Upper lobe of left lung (tissue), 6 donors: ENCODE measurements around the gene DUS1L. TPM values are rescaled to one million over a fixed set of nuclear protein-coding genes. Genes with fewer than 3 reads are reported as not detected.
A peak's percentile ranks its signal among the peaks of the same experiment; 100 is the strongest.

Experiments used
- ATAC-seq, 2 donors: fragments of 200-7000 bp; cut with Tn5 transposase; one replicate each; pipeline ENCODE4 v1.9.1; 2022; ENCODE audit warnings: mild to moderate bottlenecking in 2 of 2, moderate library complexity in 2 of 2; ENCODE audit not compliant: low FRiP score in 2 of 2
- DNase-seq, 2 donors: peaks; one replicate each; pipeline ENCODE4 v3.0.0-alpha.2; 2019 to 2020
- H3K27ac ChIP-seq, 4 donors: fragments of 200-600 bp; sonication (generic); one replicate each; pipeline ENCODE4 v1.5.1; 2016 to 2019
- H3K27me3 ChIP-seq, 4 donors: fragments of 200-600 bp; sonication (generic); one replicate each; pipeline ENCODE4 v1.5.1; 2017 to 2019
- H3K36me3 ChIP-seq, 4 donors: fragments of 200-600 bp; sonication (generic); one replicate each; pipeline ENCODE4 v1.5.1; 2016 to 2019
- H3K4me1 ChIP-seq, 4 donors: fragments of 200-600 bp; sonication (generic); one replicate each; pipeline ENCODE4 v1.5.1; 2018 to 2019
- H3K4me3 ChIP-seq, 4 donors: fragments of 200-600 bp; sonication (generic); one replicate each; pipeline ENCODE4 v1.5.1; 2017 to 2019; ENCODE audit warnings: mild to moderate bottlenecking in 2 of 4, moderate library complexity in 1 of 4
- H3K9me3 ChIP-seq, 4 donors: fragments of 200-600 bp; sonication (generic); one replicate each; pipeline ENCODE4 v1.5.1; 2018 to 2019
- EP300 ChIP-seq, 4 donors: sonication (generic); formaldehyde crosslinking; IDR thresholded peaks; one replicate each; pipeline ENCODE4 v1.5.1; 2017; ENCODE audit warnings: antibody characterized with exemption in 4 of 4, control low read depth in 2 of 4
- POLR2A ChIP-seq, 4 donors: fragments of 450-650 bp; IDR thresholded peaks; one replicate each; pipeline ENCODE4 v1.5.1; 2016 to 2017; ENCODE audit warnings: antibody characterized with exemption in 4 of 4, mild to moderate bottlenecking in 2 of 4
- POLR2AphosphoS5 ChIP-seq, 2 donors: sonication (generic); formaldehyde crosslinking; IDR thresholded peaks; one replicate each; pipeline ENCODE4 v1.5.1; 2017; ENCODE audit warnings: antibody characterized with exemption in 2 of 2
- WGBS, 2 donors: methylation state at CpG; one replicate each; pipeline ENCODE4 v1.1.5; 2017 to 2018; 5-methylcytosine and 5-hydroxymethylcytosine counted together
- total RNA-seq, 6 donors: library from RNA; depleted of rRNA in 4 of 6; stranded (reverse); fragments of >200 nt in 4 of 6; gene quantifications; one replicate each; pipeline versions ENCODE4 v1.1.0 to v1.2.1, GENCODE V29; 2016 to 2021
- TF ChIP-seq, protein P1 (sequence below), 6 experiments: fragments of 450-650 bp in 4 of 6; fragments of 200-600 bp in 2 of 6; sonication (generic) in 2 of 6; IDR thresholded peaks; one replicate each; pipeline ENCODE4 v1.5.1; 2016 to 2019; ENCODE audit warnings: antibody characterized with exemption in 6 of 6
- donor health status: DM: no; HTN: no; CAD: no; lungs with moderate emphysema.
- donor health status: DM: no; HTN: yes; CAD: no; lungs with severe emphysema.

DUS1L gene
- total RNA-seq, 6 donors from 2014 or later, result 53.5 to 183 (median 106) TPM

DNA sequence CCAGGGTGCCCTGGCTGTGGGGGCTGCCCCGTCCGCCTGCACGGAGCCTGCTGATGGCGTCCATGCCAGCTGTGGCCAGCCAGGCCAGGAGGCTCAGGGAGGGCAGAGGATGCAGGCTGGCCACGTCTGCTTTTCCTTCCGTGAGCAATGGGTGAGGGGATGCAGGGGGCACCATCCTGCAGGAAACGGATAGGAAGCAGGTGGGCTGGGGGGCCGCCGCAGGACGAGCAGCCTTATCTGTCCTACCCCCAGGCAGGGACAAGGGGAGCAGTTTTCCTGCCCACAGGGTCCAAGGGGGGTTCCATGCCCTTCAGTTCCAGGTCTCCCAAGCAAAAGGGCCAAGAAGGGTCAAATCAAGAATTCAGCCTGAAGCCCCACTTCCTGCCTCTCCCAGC, 6.8 kb downstream of the DUS1L start:
- Histone ChIP-seq H3K4me1 (peaks cover 2 to 12% (median 2%) of the 10 kb centered on the region in 4 donors), H3K36me3 (peaks cover 18 to 98% (median 91%) of the 10 kb centered on the region in 4 donors), H3K27me3 (no peaks in the 10 kb centered on the region), H3K27ac (no peak overlapping the region), H3K9me3 (no peaks in the 10 kb centered on the region), H3K4me3 (no peak overlapping the region)
- TF ChIP-seq POLR2AphosphoS5 (IDR thresholded peaks at IDR 0.05) (no peak), POLR2A (IDR thresholded peaks at IDR 0.05) (no peak), EP300 (IDR thresholded peaks at IDR 0.05) (no peak)
- TF ChIP-seq, protein P1, sequence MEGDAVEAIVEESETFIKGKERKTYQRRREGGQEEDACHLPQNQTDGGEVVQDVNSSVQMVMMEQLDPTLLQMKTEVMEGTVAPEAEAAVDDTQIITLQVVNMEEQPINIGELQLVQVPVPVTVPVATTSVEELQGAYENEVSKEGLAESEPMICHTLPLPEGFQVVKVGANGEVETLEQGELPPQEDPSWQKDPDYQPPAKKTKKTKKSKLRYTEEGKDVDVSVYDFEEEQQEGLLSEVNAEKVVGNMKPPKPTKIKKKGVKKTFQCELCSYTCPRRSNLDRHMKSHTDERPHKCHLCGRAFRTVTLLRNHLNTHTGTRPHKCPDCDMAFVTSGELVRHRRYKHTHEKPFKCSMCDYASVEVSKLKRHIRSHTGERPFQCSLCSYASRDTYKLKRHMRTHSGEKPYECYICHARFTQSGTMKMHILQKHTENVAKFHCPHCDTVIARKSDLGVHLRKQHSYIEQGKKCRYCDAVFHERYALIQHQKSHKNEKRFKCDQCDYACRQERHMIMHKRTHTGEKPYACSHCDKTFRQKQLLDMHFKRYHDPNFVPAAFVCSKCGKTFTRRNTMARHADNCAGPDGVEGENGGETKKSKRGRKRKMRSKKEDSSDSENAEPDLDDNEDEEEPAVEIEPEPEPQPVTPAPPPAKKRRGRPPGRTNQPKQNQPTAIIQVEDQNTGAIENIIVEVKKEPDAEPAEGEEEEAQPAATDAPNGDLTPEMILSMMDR (IDR thresholded peaks at IDR 0.05), result no peak
- ATAC-seq, result no peak
- no peak for DNase-seq
- WGBS, 2 donors, result 77 to 85% methylated on average over 9 to 10 of the region's 10 CpGs

DNA sequence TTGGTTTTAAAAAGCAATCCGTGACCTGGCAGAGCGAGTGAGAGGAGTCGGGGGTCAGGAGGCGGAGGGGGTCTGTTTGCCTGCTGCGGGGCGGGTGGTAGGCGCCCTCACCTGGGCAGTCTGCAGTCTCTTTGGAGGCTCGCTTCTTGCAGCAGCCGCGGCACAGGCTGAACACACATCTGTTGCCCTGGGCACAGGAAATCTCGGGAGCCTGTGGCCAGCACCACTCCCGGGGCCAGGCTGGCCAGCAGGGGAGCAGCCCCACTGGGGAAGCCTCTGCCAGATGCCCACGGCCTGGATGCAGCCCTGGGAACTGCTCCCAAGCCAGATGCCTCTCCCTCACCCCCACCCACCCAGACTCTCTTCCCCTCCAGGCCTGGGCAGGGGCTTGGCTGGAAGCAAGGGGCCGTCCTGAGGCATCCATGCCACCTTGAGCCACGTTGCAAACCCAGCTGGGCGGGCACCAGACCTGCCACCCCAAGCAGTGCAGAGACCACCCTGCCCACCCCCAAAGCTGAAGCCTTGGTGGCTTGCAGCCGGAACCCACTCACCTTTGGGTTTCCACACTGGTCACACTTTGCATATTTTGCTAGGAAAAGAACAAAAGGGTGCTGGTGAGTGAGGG, 7.3 kb downstream of the DUS1L start:
- WGBS, 2 donors, result 88 to 90% methylated on average over 11 to 15 of the region's 17 CpGs
- H3K27ac ChIP-seq, result no peak overlapping the region
- TF ChIP-seq EP300 (IDR thresholded peaks at IDR 0.05) (no peak), POLR2AphosphoS5 (IDR thresholded peaks at IDR 0.05) (no peak), POLR2A (IDR thresholded peaks at IDR 0.05) (no peak)
- TF ChIP-seq, protein P1 (IDR thresholded peaks at IDR 0.05), result no peak
- no peaks in the 10 kb centered on the region for H3K9me3 ChIP-seq
- H3K4me3 ChIP-seq, result no peak overlapping the region
- no peaks in the 10 kb centered on the region for H3K27me3 ChIP-seq
- H3K4me1 ChIP-seq, result peaks cover 0 to 12% (median 5%) of the 10 kb centered on the region in 4 donors
- ATAC-seq, result no peak
- H3K36me3 ChIP-seq, result peaks cover 18 to 96% (median 92%) of the 10 kb centered on the region in 4 donors
- DNase-seq, result peak in 1 of 2 donors; percentile 67

DNA sequence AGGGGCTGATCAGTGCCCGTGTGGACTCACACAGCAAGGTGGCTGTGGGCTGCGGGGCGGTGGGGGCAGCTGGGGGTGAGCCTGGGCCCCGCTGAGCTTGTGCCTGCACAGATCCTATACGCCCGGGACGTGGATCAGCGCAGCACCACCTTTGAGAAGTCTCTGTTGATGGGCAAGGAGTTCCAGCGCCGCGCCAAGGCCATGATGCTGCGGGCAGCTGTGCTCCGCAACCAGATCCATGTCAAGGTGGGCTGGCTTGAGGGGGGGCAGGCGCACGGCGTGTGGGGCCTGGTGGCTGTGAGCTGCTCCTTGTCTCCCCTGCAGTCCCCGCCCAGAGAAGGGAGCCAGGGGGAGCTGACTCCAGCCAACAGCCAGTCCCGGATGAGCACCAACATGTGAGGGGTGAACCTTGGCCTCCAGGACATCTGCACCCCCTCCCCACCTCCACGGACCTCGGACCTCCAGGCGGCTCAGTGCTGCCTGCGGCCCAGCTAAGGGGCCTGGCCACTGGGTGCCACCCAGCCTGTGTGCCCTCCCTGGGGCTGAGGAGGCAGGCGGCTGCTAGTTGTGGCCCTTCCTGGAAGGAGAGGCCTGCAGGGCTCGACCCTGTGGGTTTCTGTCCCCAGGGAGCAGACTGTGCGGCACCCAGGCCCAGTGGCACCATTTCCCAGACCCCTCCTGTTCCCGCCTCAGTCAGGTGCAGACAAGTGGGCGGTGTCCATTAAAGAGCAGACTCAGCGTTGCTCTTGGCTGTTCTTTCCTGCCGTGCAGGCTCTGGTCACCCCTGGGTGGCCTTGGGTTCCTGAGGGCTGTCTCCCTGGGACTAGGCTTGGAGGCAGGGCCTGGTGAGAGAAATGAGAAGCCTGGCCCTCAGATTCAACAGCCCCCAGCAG, 8.6 kb downstream of the DUS1L start:
- peaks cover 15 to 83% (median 79%) of the 10 kb centered on the region in 4 donors for H3K36me3 ChIP-seq
- DNase-seq, result peak in 1 of 2 donors; percentile 76

DNA sequence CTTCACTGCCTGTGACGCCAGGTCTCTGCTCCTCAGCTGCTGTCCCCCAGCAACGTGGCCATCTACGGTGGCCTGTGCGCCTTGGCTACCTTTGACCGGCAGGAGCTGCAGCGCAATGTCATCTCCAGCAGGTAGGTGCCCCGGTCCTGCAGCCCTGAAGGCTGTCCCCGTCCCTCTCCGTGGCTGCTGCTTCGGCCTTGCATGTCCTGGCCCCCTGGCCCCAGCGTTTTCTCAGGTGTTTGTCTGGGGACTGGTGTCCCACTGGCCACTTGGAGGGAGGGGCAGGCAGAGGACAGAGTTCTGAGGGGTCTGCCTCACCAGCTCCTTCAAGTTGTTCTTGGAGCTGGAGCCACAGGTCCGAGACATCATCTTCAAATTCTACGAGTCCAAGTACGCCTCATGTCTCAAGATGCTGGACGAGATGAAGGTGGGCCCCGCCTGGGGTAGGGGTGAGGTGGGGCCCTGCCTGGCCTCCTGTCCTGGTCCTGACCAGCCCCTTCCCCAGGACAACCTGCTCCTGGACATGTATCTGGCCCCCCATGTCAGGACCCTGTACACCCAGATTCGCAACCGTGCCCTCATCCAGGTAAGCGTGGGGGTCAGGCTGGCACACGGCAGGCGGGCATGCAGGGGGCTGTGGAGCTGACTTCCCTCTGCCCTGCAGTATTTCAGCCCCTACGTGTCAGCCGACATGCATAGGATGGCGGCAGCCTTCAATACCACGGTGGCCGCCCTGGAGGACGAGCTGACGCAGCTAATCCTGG, 9.5 kb downstream of the DUS1L start:
- no peaks in the 10 kb centered on the region for H3K27me3 ChIP-seq
- no peaks in the 10 kb centered on the region for H3K9me3 ChIP-seq
- H3K36me3 ChIP-seq, result peaks cover 12 to 76% (median 71%) of the 10 kb centered on the region in 4 donors
- TF ChIP-seq POLR2AphosphoS5 (IDR thresholded peaks at IDR 0.05) (no peak), EP300 (IDR thresholded peaks at IDR 0.05) (no peak), POLR2A (IDR thresholded peaks at IDR 0.05) (no peak)
- TF ChIP-seq, protein P1 (IDR thresholded peaks at IDR 0.05), result no peak
- 97 to 100% methylated on average over 8 to 28 of the region's 28 CpGs for WGBS, 2 donors
- ATAC-seq (no peak), DNase-seq (no peak)
- H3K4me3 ChIP-seq, result no peak overlapping the region
- H3K27ac ChIP-seq, result no peak overlapping the region
- H3K4me1 ChIP-seq, result peaks cover 9 to 24% (median 16%) of the 10 kb centered on the region in 4 donors

More for the DNA sequence above, 8.6 kb downstream of the DUS1L start:
- Histone ChIP-seq H3K27me3 (no peaks in the 10 kb centered on the region), H3K4me1 (peaks cover 9 to 22% (median 16%) of the 10 kb centered on the region in 4 donors), H3K4me3 (no peak overlapping the region), H3K27ac (no peak overlapping the region), H3K9me3 (no peaks in the 10 kb centered on the region)
- WGBS, 2 donors, result 84 to 94% methylated on average over 11 to 25 of the region's 29 CpGs
- TF ChIP-seq EP300 (IDR thresholded peaks at IDR 0.05) (no peak), POLR2A (IDR thresholded peaks at IDR 0.05) (no peak), POLR2AphosphoS5 (IDR thresholded peaks at IDR 0.05) (no peak)
- TF ChIP-seq, protein P1 (IDR thresholded peaks at IDR 0.05), result no peak
- no peak for ATAC-seq
